Peyer's patch (tissue), 4 donors: Measurements from ENCODE around the gene TRIM6. TPM values are rescaled to one million over a fixed set of nuclear protein-coding genes. Genes with fewer than 3 reads are reported as not detected.
A peak's percentile ranks its signal among the peaks of the same experiment; 100 is the strongest.

Experiments used
- DNase-seq, 3 donors: peaks; one replicate each; pipeline ENCODE4 v3.0.0-alpha.2; 2017 to 2019
- H3K27ac ChIP-seq, 4 donors: fragments of 200-600 bp; sonication (generic); one replicate each; pipeline ENCODE4 v1.5.1; 2016 to 2019
- H3K27me3 ChIP-seq, 2 donors: fragments of 200-600 bp; sonication (generic); one replicate each; pipeline ENCODE4 v1.5.1; 2019
- H3K36me3 ChIP-seq, 3 donors: fragments of 200-600 bp; sonication (generic); one replicate each; pipeline ENCODE4 v1.5.1; 2016 to 2019
- H3K4me1 ChIP-seq, 4 donors: fragments of 200-600 bp; sonication (generic); one replicate each; pipeline ENCODE4 v1.5.1; 2016 to 2019
- H3K4me3 ChIP-seq, 4 donors: fragments of 200-600 bp; sonication (generic); 1 replicate in 3 of 4; 2 replicates in 1 of 4; pipeline ENCODE4 v1.5.1; 2016 to 2019; ENCODE audit warnings: mild to moderate bottlenecking in 1 of 4
- H3K9me3 ChIP-seq, 4 donors: fragments of 200-600 bp; sonication (generic); one replicate each; pipeline ENCODE4 v1.5.1; 2016 to 2019; ENCODE audit warnings: mild to moderate bottlenecking in 1 of 4
- CTCF ChIP-seq, 6 experiments: fragments of 450-650 bp in 4 of 6; fragments of 200-600 bp in 2 of 6; sonication (generic) in 1 of 6; IDR thresholded peaks; one replicate each; pipeline ENCODE4 v1.5.1; 2017 to 2019; ENCODE audit warnings: antibody characterized with exemption in 6 of 6, mild to moderate bottlenecking in 3 of 6, moderate library complexity in 1 of 6
- POLR2A ChIP-seq, 2 donors: fragments of 450-650 bp; IDR thresholded peaks; one replicate each; pipeline ENCODE4 v1.5.1; 2017; ENCODE audit warnings: antibody characterized with exemption in 2 of 2, mild to moderate bottlenecking in 2 of 2, moderate library complexity in 2 of 2
- total RNA-seq, 4 donors: library from RNA; depleted of rRNA; stranded (reverse); fragments of >200 nt; gene quantifications; one replicate each; pipeline ENCODE4 v1.1.0, GENCODE V29; 2016

TRIM6 gene
- total RNA-seq, 4 donors from 2014 or later, result 0.53 to 3.3 (median 1.3) TPM

GRCh38 chr11:5626196-5626595 is 29.8 kb downstream of the TRIM6 start:
- Histone ChIP-seq H3K27ac (no peak overlapping the region), H3K4me1 (peaks cover 0 to 25% (median 5%) of the 10 kb centered on the region in 4 donors)
- TF ChIP-seq POLR2A (IDR thresholded peaks at IDR 0.05) (no peak), CTCF (IDR thresholded peaks at IDR 0.05) (no peak)

GRCh38 chr11:5631417-5631816 is 35.0 kb downstream of the TRIM6 start:
- no peak overlapping the region for H3K4me3 ChIP-seq
- no peak for DNase-seq
- H3K27ac ChIP-seq, result peak overlapping the region in 1 of 4 donors; percentile 60
- TF ChIP-seq CTCF (IDR thresholded peaks at IDR 0.05), result no peak
- no peak for TF ChIP-seq POLR2A (IDR thresholded peaks at IDR 0.05)
- no peaks in the 10 kb centered on the region for H3K27me3 ChIP-seq
- peaks cover 0 to 6% (median 0%) of the 10 kb centered on the region in 3 donors for H3K36me3 ChIP-seq
- H3K9me3 ChIP-seq, result no peaks in the 10 kb centered on the region
- H3K4me1 ChIP-seq, result no peaks in the 10 kb centered on the region

More at GRCh38 chr11:5626196-5626595, 29.8 kb downstream of the TRIM6 start:
- DNase-seq, result no peak
- no peaks in the 10 kb centered on the region for H3K27me3 ChIP-seq
- no peaks in the 10 kb centered on the region for H3K36me3 ChIP-seq
- no peaks in the 10 kb centered on the region for H3K9me3 ChIP-seq
- no peak overlapping the region for H3K4me3 ChIP-seq

GRCh38 chr11:5631969-5632635 is 35.7 kb downstream of the TRIM6 start:
- H3K4me3 ChIP-seq, result no peak overlapping the region
- no peak for DNase-seq
- peaks cover 0 to 6% (median 0%) of the 10 kb centered on the region in 3 donors for H3K36me3 ChIP-seq
- no peaks in the 10 kb centered on the region for H3K4me1 ChIP-seq
- H3K27ac ChIP-seq, result peak overlapping the region in 1 of 4 donors; percentile 60
- no peak for TF ChIP-seq POLR2A (IDR thresholded peaks at IDR 0.05)
- TF ChIP-seq CTCF (IDR thresholded peaks at IDR 0.05), result no peak
- no peaks in the 10 kb centered on the region for H3K27me3 ChIP-seq
- no peaks in the 10 kb centered on the region for H3K9me3 ChIP-seq

GRCh38 chr11:5639953-5640352 is 43.5 kb downstream of the TRIM6 start:
- no peaks in the 10 kb centered on the region for H3K27me3 ChIP-seq
- H3K4me1 ChIP-seq, result no peaks in the 10 kb centered on the region
- TF ChIP-seq CTCF (IDR thresholded peaks at IDR 0.05) (no peak), POLR2A (IDR thresholded peaks at IDR 0.05) (no peak)
- H3K36me3 ChIP-seq, result peaks cover 0 to 31% (median 0%) of the 10 kb centered on the region in 3 donors
- H3K27ac ChIP-seq, result no peak overlapping the region
- no peaks in the 10 kb centered on the region for H3K9me3 ChIP-seq
- no peak overlapping the region for H3K4me3 ChIP-seq
- no peak for DNase-seq

GRCh38 chr11:5643585-5643984 is 47.1 kb downstream of the TRIM6 start:
- no peak for DNase-seq

More at GRCh38 chr11:5643585-5643984, 47.1 kb downstream of the TRIM6 start:
- H3K36me3 ChIP-seq, result peaks cover 0 to 27% (median 0%) of the 10 kb centered on the region in 3 donors
- no peak overlapping the region for H3K4me3 ChIP-seq
- H3K9me3 ChIP-seq, result no peaks in the 10 kb centered on the region
- H3K27me3 ChIP-seq, result no peaks in the 10 kb centered on the region
- TF ChIP-seq POLR2A (IDR thresholded peaks at IDR 0.05) (no peak), CTCF (IDR thresholded peaks at IDR 0.05) (no peak)
- no peak overlapping the region for H3K27ac ChIP-seq
- no peaks in the 10 kb centered on the region for H3K4me1 ChIP-seq
